Raji (cell line): ENCODE data around the gene PPIG.

Experiments
- POLR2A ChIP-seq: IDR thresholded peaks from 2 replicates; pipeline ENCODE4 v1.6.1; 2011; ENCODE audit warnings: low read depth, low read length, control low read depth; ENCODE audit not compliant: insufficient read depth

Gene PPIG

DNA sequence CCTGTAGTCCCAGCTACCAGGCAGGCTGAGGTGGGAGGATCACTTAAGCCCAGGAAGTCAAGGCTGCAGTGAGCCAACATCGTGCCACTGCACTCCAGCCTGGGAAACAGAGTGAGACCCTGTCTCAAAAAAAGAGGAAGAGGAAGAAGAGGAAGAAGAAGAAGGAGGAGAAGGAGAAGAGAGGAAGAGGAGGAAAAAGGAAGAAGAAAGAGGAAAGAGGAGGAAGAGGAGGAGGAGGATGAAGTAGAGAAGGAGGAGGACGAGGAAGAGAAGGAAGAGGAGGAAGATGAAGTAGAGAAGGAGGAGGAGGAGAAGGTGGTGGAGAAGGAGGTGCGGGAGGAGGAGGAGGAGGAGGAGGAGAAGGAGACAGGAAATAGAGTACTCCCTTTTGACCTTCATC, 72.0 kb downstream of the PPIG start:
- no peak for TF ChIP-seq POLR2A

GRCh38 chr2:169658877-169659276, 74.7 kb downstream of the PPIG start:
- no peak for TF ChIP-seq POLR2A

DNA sequence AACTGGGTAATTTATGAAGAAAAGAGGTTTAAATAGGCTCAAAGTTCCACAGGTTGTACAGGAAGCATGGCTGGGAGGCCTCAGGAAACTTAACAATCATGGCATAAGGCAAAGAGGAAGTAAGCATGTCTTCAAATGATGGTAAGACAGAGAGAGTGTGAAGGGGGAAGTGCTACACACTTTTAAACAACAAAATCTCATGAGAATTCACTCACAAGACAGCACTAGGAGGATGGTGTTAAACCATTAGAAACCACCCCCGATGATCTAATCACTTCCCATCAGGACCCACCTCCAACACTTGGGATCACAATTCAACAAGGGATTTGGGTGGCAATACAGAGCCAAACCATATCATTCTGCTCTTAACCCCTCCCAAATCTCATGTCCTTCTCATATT, 75.2 kb downstream of the PPIG start:
- TF ChIP-seq POLR2A, result no peak

GRCh38 chr2:169661265-169661664, 77.1 kb downstream of the PPIG start:
- TF ChIP-seq POLR2A, result no peak

DNA sequence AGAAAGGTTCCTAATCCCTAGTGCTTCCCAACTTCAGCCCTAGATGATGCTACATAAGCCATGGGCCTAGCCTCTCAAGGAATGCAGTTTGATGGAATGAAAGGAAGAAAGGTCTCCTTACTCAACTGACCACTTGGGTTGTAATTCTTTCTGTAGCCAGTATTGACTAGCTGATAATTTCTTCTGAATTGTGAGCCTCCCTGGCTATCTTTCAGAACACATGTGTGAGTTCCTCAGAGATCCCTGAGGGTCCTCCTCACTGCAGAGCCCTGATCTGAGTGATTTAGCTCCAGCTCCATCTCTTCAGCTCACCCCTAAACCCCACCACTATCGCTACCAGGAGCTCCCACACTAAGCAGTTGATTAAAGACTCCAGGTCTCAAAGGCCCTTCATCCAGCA, 78.6 kb downstream of the PPIG start:
- no peak for TF ChIP-seq POLR2A

DNA sequence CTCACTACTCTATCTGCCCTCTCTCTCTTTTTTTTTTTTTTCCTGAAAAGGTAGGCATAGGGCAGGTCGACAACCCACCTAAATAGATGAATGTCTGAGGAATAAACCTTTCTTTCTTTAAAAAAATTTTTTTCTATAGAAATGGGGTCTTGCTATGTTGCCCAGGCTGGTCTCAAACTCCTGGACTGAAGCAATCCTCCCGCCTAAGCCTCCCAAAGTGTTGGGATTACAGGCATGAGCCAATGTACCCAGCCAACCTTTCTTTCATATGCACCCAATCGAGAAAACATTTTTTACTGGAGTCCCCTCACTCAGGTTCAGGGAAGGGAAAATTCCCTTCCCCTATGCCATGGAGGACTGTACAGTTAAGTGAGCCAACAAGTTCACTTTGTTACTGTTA, 79.1 kb downstream of the PPIG start:
- TF ChIP-seq POLR2A, result no peak

GRCh38 chr2:169664600-169664977, 80.4 kb downstream of the PPIG start:
- no peak for TF ChIP-seq POLR2A

DNA sequence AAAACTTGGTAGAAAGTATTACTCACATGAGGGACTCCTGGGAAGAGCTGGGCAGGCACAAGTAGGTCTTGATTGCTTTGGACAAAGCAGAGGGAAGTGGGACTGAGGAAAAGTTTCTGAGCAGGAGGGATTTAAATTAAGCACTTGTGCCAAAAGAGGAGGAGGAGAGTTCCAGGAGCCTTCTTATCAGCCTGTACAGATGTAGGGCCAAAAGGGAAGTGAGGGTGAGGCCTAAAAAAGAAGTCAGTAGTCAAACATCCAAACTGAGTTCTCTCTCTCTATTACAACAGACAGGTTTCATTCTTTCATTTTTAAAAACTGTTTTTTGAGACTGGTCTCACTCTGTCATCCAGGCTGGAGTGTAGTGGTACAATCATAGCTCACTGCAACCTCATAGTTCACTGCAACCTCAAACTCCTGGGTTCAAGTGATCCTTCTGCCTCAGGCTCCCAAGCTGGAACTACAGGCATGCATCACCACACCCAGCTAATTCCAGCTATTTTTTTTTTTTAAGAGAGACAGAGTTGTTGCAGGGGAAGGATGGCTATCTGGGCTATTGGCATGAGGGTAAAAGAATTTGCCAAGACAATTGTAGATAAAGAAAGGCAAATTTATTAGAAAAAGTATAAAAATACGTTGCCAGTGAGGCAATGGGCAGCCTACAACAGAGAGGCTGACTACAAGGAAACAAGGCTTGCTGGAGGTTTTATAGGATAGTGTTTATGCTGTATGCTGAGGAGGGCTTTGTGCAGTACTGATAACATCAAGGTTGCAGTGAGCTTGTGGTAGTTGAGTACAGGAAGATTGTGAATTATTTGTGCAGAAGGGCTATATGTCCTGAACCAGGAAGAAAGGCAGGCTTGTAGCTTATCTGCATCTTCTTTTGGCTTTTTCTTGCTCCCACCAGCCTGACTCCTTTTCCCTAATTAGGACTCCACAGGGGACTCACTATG, 81.1 kb downstream of the PPIG start:
- TF ChIP-seq POLR2A, result no peak

- no peak for TF ChIP-seq POLR2A
Measured at GRCh38 chr2:169667583-169667982, 83.4 kb downstream of the PPIG start.

DNA sequence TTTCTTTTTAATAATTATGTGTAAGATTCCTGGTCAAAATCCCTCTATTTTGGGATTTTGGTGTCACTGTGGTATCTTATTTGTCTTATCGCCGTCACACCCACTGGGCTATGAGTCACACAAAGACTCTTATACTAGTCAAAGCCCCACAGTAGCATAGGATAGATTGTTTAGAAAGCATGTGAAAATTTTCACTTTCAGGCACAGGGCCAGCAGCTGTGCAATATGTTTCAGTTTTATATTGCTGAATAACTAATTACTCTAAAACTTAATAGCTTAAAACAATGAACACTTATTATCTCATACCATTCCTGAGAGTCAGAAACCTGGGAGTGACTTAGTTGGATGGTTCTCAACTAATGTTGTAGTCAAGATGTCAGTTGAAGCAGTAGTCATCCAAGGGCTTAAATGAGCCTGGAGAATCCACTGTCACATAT, 86.1 kb downstream of the PPIG start:
- no peak for TF ChIP-seq POLR2A

DNA sequence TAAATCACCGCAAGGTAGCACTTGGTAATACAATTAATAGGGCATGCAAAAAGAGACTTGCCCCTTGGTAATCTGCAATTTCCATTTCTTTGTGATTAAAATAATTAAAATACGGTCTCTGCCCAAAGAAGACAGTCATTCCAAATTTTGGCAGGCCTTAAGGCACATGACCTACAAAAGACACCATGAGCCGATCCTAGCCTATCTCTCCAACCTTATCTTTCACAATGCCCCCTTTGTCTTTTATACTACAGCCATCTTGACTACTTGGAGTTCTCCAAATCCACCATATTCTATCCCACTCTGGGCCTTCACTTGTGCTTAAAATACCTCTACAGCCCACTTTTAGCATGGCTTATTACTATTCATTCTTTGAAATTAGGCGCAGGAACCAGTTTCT, 86.8 kb downstream of the PPIG start:
- no peak for TF ChIP-seq POLR2A

GRCh38 chr2:169672406-169672805, 88.3 kb downstream of the PPIG start:
- no peak for TF ChIP-seq POLR2A

DNA sequence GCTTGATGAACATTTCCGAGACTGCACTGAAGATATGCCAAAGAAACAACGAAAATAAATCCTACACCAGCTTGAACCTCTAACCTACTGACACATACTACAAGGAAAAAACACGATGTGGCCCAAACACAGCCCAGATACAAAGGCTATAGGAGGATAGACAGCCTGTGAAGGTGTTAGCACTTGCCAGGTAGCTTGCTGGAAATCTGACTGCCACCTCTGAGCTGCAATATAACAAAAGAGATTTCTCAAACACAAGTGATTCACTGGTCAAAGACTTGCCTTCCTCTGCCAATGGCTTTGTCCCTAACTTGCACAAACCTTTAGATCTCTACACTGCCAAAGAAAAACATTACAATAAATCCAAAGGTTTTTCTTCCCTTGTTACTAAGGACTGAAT, 89.0 kb downstream of the PPIG start:
- TF ChIP-seq POLR2A, result no peak

DNA sequence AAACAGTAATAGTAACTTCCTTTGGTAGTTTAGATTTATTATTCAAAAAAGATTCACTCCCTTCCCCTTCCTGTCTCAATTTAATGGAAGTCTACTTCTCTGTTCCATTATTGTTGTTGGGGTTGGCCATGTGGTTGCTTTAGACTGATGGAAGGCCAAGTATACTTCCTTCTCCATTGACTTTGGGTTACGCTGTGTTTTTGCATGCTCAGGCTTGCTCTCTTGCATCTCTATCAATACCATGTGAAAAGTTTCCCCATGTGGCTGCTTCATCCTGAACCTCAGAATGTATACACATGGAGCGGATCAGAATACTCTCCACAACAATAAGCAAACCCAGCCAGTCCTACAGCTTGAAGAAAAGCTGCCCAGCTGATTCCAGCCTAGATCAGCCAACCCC, 89.8 kb downstream of the PPIG start:
- TF ChIP-seq POLR2A, result no peak

DNA sequence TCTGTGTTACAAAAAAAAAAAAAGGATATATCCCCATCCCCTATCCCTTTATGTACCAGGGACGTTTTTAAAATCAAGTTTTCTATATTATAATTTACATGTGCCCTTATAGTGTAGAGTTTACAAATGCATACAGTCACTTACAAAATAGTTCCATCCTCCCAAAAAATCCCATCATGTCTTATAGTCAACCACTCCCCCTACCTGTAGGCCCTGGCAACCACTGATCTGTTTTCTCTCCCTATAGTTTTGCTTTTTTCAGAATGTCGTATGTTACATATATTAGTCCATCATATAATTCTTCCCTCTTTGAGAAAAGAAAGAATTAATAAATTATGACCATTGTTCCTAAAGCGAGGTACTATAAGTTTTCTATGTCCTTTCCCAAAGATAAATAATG, 92.2 kb downstream of the PPIG start:
- no peak for TF ChIP-seq POLR2A

DNA sequence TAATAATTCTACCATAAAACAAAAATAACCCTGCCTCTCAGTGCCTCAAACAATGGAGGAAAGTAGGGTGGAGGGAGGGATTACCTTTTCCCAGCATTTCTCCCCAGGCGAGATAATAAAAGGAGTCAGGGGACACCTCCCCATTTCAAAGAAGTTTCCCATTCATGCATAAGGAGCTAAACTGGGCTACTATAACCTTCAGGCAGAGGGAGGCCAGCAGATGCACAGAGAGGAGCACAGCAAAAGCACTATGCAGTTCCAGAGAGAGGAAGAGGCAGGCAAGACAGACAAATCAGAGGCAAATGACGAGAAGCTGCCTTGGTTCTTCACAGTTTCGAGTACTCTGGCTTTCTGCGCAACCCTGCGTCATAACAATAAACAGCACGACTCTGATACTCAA, 92.7 kb downstream of the PPIG start:
- TF ChIP-seq POLR2A, result no peak

DNA sequence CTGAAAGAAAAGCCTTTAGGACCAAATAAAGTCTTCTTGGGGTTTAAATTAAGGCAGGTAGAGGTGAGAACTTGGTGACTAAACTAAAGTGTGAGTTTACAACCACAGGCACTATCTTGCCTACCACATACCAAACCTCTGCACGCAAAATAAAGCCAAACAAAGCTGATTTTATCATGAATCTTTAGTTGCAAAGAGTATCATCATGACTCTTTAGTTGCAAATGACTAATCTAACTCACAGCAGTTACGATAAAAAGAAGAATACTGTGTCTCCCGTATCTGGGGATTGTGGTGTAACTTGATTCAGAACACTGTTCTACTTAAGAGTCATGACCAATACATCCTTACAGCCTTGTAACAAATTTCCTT, 98.9 kb downstream of the PPIG start:
- TF ChIP-seq POLR2A, result no peak
